HCT116 (cell line): ENCODE measurements around the gene UBE2E2. TPM values are rescaled to one million over a fixed set of nuclear protein-coding genes. Genes with fewer than 3 reads are reported as not detected.

Experiments
- ATAC-seq: fragments of 200-7000 bp; cut with Tn5 transposase; 2 replicates; pipeline ENCODE4 v1.9.1; 2020; ENCODE audit warnings: mild to moderate bottlenecking, moderate library complexity
- BruUV-seq: library from RNA; stranded (reverse); fragments of 400-500 nt; replicated peaks from 2 replicates; lab custom pipeline; 2021; lab: Mats Ljungman, UMichigan
- CTCF ChIA-PET: fragments of 300-600 bp; sonication (Branson Sonifier 250); formaldehyde crosslinking; loops from one replicate; lab custom pipeline; 2021; ENCODE audit warnings: antibody characterized with exemption; lab: Charles Lee
- POLR2A ChIA-PET: fragments of 300-600, 350-600 bp; sonication (Branson Sonifier 250); formaldehyde crosslinking; loops from one replicate; lab custom pipeline; 2021; ENCODE audit warnings: antibody characterized with exemption; lab: Charles Lee
- RAD21 ChIA-PET, 2 experiments: fragments of 300-600 bp; sonication (Branson Sonifier 250); formaldehyde crosslinking; loops; one replicate each; lab custom pipeline; 2023; ENCODE audit warnings: low total read pairs in 2 of 2; ENCODE audit not compliant: uncharacterized antibody in 2 of 2, unreplicated experiment in 2 of 2, low non-redundant PET in 1 of 2; lab: Charles Lee
- DNase-seq: peaks from one replicate; pipeline ENCODE4 v3.0.0-alpha.2; 2010; ENCODE audit warnings: low read depth, low spot score
- H2AFZ ChIP-seq: fragments of 200-600 bp; shearing (Covaris generic), sonication (generic); 2 replicates; pipeline ENCODE4 v1.6.1; 2017; ENCODE audit warnings: low read depth, mixed run types, mixed read lengths, antibody characterized with exemption, low read length; ENCODE audit not compliant: poor library complexity, severe bottlenecking
- H3K27ac ChIP-seq: 2 replicates; pipeline ENCODE4 v1.5.1; 2012; ENCODE audit warnings: low read depth, low read length
- H3K27me3 ChIP-seq: fragments of 200-600 bp; sonication (generic); 2 replicates; pipeline ENCODE4 v1.6.1; 2016; ENCODE audit warnings: mixed run types, low read length, mixed read lengths; ENCODE audit not compliant: insufficient read depth
- H3K36me3 ChIP-seq, 2 experiments: fragments of 200-500 bp in 1 of 2; fragments of 200-600 bp in 1 of 2; sonication (Bioruptor generic) in 1 of 2; sonication (generic) in 1 of 2; 2 replicates each; pipeline versions ENCODE4 v1.5.1 to v1.6.1; 2014 to 2016; ENCODE audit warnings: low read length in 2 of 2, inconsistent platforms in 1 of 2, mixed read lengths in 1 of 2, mixed run types in 1 of 2; ENCODE audit not compliant: insufficient read depth in 2 of 2, control insufficient read depth in 1 of 2
- H3K4me1 ChIP-seq, 2 experiments: fragments of 200-600 bp in 1 of 2; sonication (generic) in 1 of 2; 2 replicates each; pipeline versions ENCODE4 v1.5.1 to v1.6.1; 2012 to 2017; ENCODE audit warnings: low read length in 2 of 2, inconsistent platforms in 1 of 2, mild to moderate bottlenecking in 1 of 2, mixed read lengths in 1 of 2, mixed run types in 1 of 2, moderate library complexity in 1 of 2; ENCODE audit not compliant: insufficient read depth in 2 of 2, control insufficient read depth in 1 of 2
- H3K4me2 ChIP-seq: fragments of 200-600 bp; sonication (generic); 2 replicates; pipeline ENCODE4 v1.6.1; 2017; ENCODE audit warnings: mixed run types, low read length, mixed read lengths
- H3K4me3 ChIP-seq, 2 experiments: fragments of 200-600 bp in 1 of 2; sonication (generic) in 1 of 2; replicated peaks in 1 of 2; 2 replicates each; pipeline ENCODE4 v1.5.1; 2011 to 2016; ENCODE audit warnings: low read length in 2 of 2, control low read depth in 1 of 2, low read depth in 1 of 2, mild to moderate bottlenecking in 1 of 2, mixed read lengths in 1 of 2, mixed run types in 1 of 2
- H3K79me2 ChIP-seq: fragments of 200-600 bp; sonication (generic); 2 replicates; pipeline ENCODE4 v1.6.1; 2017; ENCODE audit warnings: mild to moderate bottlenecking, mixed run types, low read length, moderate library complexity, mixed read lengths; ENCODE audit not compliant: insufficient read depth
- H3K9ac ChIP-seq: fragments of 200-600 bp; sonication (generic); 2 replicates; pipeline ENCODE4 v1.6.1; 2016; ENCODE audit warnings: low read length, mixed read lengths
- H3K9me2 ChIP-seq: fragments of 200-600 bp; sonication (generic), shearing (Covaris generic); 2 replicates; pipeline ENCODE4 v1.6.1; 2017; ENCODE audit warnings: mixed run types, mild to moderate bottlenecking, moderate library complexity; ENCODE audit not compliant: insufficient read depth
- H3K9me3 ChIP-seq, 2 experiments: fragments of 200-500 bp in 1 of 2; fragments of 200-600 bp in 1 of 2; sonication (Bioruptor generic) in 1 of 2; sonication (generic) in 1 of 2; 2 replicates each; pipeline ENCODE4 v1.6.1; 2014 to 2017; ENCODE audit warnings: low read length in 2 of 2, mixed read lengths in 2 of 2, inconsistent platforms in 1 of 2, low read depth in 1 of 2, mild to moderate bottlenecking in 1 of 2, mixed run types in 1 of 2, moderate library complexity in 1 of 2; ENCODE audit not compliant: control insufficient read depth in 1 of 2, insufficient read depth in 1 of 2
- H4K20me1 ChIP-seq: fragments of 200-600 bp; sonication (generic), shearing (Covaris generic); 2 replicates; pipeline ENCODE4 v1.6.1; 2017; ENCODE audit warnings: mixed run types, mild to moderate bottlenecking, moderate library complexity; ENCODE audit not compliant: insufficient read depth
- ATF3 ChIP-seq: IDR thresholded peaks from 2 replicates; pipeline ENCODE4 v1.6.1; 2012
- CBX3 ChIP-seq: IDR thresholded peaks from 2 replicates; pipeline ENCODE4 v1.6.1; 2012; ENCODE audit warnings: low read depth
- EGR1 ChIP-seq: IDR thresholded peaks from 2 replicates; pipeline ENCODE4 v1.6.1; 2012; ENCODE audit warnings: low read depth
- POLR2A ChIP-seq: IDR thresholded peaks from 2 replicates; pipeline ENCODE4 v1.7.0; 2011; ENCODE audit warnings: borderline replicate concordance; ENCODE audit not compliant: insufficient read depth, insufficient read length; ENCODE audit errors: extremely low read depth
- RAD21 ChIP-seq: IDR thresholded peaks from 2 replicates; pipeline ENCODE4 v1.6.1; 2012; ENCODE audit warnings: low read depth, mild to moderate bottlenecking
- REST ChIP-seq: IDR thresholded peaks from 2 replicates; pipeline ENCODE4 v1.6.1; 2012; ENCODE audit warnings: low read depth
- SRF ChIP-seq: IDR thresholded peaks from 2 replicates; pipeline ENCODE4 v1.6.1; 2012; ENCODE audit warnings: low read depth
- TCF7L2 ChIP-seq: IDR thresholded peaks from 2 replicates; pipeline ENCODE4 v1.7.0; 2011; ENCODE audit warnings: borderline replicate concordance, inconsistent platforms; ENCODE audit not compliant: insufficient read depth, insufficient read length; ENCODE audit errors: extremely low read depth
- YY1 ChIP-seq: IDR thresholded peaks from 2 replicates; pipeline ENCODE4 v1.6.1; 2011; ENCODE audit warnings: low read length, low read depth, moderate library complexity, mild to moderate bottlenecking; ENCODE audit not compliant: insufficient replicate concordance; ENCODE audit errors: extremely low read depth
- ZBTB33 ChIP-seq: IDR thresholded peaks from 2 replicates; pipeline ENCODE4 v1.6.1; 2011; ENCODE audit warnings: mild to moderate bottlenecking, low read length, moderate library complexity; ENCODE audit not compliant: insufficient replicate concordance; ENCODE audit errors: extremely low read depth
- intact Hi-C: fragments of 100-400 bp; cut with micrococcal nuclease; formaldehyde crosslinking; loops from 2 replicates; pipeline ENCODE4 v1.10.0; 2022
- total RNA-seq: library from RNA; stranded (reverse); gene quantifications from one replicate; pipeline ENCODE4 v1.2.1, GENCODE V29; 2021; ENCODE audit not compliant: unreplicated experiment

UBE2E2 gene
- total RNA-seq, 1 experiment from 2014 or later: 21.4 TPM

GRCh38 chr3:23583980-23584740 is 381.0 kb downstream of the UBE2E2 start (continued):
- no peak for TF ChIP-seq REST

- H3K36me3 ChIP-seq: no peaks in the 10 kb centered on the region
- no peak overlapping the region for H3K4me3 ChIP-seq
- no TSS peak for BruUV-seq
- ChIA-PET RAD21 (no interaction called here), CTCF (no interaction called here), POLR2A (no interaction called here)
- no peaks in the 10 kb centered on the region for H4K20me1 ChIP-seq
- no peak overlapping the region for H2AFZ ChIP-seq
- H3K4me1 ChIP-seq: no peaks in the 10 kb centered on the region
- DNase-seq (no peak), ATAC-seq (no peak)
- no peaks in the 10 kb centered on the region for H3K79me2 ChIP-seq
- TF ChIP-seq CBX3 (no peak), POLR2A (no peak), ZBTB33 (no peak), RAD21 (no peak), YY1 (no peak), EGR1 (no peak), TCF7L2 (no peak), SRF (no peak), ATF3 (no peak)
- no peak overlapping the region for H3K4me2 ChIP-seq
- no peak overlapping the region for H3K27ac ChIP-seq
- no peaks in the 10 kb centered on the region for H3K9me3 ChIP-seq
- no peaks in the 10 kb centered on the region for H3K27me3 ChIP-seq
- H3K9ac ChIP-seq: no peak overlapping the region
- intact Hi-C loops: no loop called here
- no peaks in the 10 kb centered on the region for H3K9me2 ChIP-seq
Observed at GRCh38 chr3:23587513-23587912, 384.4 kb downstream of the UBE2E2 start.
